Stimulated activated CD8-positive, alpha-beta memory T cell treated with anti-CD3 and anti-CD28 coated beads, Interleukin-12 subunit alpha, Interleukin-12 subunit beta, amount 100 ng/mL, for 1 hour (primary cell): ENCODE measurements around the gene ATG4B.

Source experiments
- DNase-seq: peaks from one replicate; pipeline ENCODE4 v3.0.0-alpha.2; 2020; ENCODE audit warnings: low read depth

Gene ATG4B

DNA sequence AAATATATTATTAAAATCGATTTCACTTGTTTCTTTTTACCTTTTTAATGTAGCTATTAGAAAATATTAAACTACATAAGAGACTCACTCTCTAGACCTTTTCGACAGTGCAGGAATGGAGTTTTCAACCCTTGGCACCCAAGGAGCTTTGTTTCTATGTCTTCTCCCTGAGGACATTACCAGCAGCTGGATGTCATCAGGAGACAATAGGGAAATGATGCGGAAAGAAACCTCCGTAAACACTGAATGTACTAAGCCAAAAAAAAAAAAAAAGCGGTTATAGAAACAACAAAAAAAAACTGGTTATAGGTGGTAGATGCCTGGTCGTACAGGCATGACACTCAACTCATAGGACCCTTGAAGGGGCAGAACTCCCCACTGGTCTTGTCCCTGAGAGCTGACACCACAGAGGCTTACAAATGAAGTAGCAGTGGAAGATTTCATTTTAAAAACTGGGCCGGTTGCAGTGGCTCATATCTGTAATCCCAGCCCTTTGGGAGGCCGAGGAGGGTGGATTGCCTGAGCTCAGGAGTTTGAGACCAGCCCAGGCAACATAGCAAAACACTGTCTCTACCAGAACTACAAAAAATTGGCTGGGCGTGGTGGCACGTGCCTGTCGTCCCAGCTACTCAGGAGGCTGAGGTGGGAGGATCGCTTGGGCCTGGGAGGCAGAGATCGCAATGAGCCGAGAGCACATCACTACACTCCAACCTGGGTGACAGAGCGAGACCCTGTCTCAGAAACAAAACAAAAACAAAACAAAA is 24.3 kb upstream of the ATG4B start:
- no peak for DNase-seq

DNA sequence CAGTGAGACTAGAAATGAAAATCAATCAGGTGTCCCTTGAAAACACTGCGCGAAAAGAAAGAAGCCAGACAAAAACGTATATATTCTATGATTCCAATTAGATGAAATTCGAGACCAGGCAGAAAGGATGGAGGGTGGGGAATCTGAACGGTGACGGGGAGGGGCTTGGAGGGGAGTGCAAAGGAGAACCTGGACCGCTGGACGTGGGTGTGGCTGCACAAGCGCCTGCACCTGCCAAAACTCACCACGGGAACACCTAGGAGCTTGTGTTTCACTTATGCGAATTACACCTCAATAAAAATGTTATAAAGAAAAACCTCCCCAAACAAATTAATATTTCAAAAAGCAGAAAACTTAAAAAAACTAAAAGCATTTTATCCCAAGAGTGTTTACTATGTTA is 22.5 kb upstream of the ATG4B start:
- no peak for DNase-seq

DNA sequence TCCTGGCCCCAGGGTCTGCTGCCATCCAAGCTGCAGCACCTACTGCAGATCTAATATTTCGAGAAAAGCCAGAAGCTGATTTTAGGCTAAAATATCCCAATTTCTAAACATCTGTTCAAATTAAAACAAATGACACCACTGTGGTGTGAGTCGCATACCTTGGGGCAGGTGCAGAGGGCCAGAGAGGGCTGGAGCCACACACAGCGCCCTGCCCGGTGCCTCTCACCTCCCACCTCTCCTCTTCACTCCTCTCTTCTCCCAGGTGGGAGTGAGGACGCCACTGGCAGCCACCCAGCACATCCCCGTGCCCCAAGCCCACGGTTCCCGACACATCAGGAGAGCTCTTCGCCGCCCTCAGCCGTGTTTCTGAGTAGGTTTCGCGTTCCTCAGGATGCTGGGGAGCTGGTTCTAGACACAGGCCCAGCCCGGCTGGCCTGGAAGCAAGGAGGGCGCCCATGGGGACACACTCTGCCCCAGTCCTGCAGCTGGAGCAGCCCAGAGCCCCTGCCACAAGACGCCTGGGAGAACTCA is 21.9 kb upstream of the ATG4B start:
- DNase-seq = no peak

DNA sequence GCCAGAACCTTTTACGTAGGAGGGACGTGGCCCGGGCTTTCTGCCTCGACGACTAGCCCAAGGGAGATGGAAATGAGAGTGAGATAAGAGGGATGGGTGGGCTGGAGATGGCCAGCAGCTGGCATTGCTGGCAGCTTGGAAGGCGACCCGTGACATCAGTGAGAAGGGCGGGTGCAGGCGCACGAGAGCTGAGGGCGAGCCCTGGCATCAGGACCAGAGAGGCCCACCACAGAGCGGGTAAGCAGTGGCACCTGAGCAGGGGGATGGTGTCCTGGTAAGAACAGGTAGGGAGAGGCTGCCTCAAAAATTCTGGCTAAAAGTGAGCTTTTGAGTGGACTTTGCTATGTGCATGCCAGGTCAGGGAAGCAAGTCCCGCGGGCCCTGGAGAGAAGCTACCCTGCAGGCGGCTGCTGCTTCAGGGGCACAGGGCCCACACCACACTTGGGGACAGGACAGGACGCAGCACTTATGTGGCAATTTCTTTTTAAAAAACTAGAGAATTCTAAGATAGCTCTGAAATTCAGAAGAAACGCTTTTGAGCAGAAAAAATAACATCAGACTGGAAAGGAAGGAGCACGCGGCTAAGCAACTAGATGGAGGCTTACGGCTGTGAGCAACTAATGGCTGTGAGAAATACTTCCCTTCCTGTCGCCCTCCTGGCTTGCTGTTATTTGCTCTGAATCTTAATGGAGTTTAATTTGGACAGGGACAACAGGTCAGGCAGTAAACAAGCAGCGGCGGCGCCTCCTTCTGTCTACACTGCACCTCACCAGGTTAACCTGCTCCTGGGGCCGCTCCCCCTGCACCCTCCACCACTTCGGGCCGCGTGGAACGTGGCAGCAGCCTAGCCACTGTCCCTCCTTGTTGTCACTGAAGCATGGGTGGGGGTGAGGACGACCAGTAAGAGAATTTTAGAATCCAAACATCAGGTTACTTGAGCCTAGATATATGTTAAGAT is 21.0 kb upstream of the ATG4B start:
- DNase-seq = no peak

DNA sequence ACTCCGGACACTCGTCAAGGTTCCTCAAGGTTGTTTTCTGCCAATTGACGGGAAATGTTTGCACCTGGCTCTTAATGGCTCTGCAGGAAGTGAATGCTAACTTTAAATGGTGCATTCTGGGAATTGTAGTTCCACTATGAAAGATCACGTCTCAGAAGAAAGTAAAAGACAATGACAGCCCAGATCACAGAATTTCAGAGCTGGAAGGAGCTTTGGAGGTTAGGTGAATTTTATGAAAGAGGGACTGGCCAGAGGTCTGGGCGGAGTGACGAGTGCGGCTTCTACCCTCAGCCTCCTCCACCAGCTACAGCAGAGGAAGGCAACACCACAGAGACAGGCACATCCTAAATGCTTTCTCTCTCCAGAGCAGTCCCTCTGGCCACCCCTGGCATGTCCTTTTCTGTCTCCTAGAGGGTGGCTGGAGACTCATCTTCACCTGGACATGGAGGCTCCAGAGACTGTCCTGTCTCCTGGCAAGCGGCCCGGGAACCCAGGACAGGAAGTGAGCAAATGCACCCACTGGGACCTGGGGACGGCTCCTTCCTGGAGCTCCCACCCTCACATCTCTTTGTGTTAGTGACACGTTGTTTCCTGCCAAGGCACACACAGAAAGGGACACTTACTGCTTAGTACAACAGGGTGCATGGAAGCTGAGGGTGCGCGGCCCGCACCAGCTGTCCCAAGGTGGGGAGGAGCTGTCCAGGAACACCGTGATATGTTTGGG is 19.9 kb upstream of the ATG4B start:
- no peak for DNase-seq

DNA sequence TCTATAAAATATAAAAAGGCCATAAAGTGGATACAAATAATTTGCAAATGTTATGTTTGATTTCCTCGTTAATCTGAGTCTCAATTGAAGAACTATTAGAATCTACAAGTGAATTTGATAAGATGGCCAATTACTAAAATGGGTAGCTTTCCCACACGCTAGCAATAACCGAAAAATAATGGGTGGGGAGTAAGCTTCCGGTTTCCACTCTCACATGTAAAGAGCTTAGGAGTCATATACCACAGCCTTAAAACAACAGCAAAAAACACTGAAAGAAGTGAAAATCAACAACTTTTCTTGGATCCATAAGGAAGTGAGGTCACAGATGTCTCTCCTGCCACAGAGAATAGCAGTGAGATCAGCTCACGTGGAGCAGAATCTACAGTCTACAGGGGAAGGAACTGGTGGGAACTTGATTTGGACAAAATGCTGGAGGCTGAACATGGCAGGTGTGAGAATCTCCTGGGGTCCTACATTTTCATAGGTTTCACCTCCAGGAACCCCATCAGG is 19.1 kb upstream of the ATG4B start:
- DNase-seq = no peak

DNA sequence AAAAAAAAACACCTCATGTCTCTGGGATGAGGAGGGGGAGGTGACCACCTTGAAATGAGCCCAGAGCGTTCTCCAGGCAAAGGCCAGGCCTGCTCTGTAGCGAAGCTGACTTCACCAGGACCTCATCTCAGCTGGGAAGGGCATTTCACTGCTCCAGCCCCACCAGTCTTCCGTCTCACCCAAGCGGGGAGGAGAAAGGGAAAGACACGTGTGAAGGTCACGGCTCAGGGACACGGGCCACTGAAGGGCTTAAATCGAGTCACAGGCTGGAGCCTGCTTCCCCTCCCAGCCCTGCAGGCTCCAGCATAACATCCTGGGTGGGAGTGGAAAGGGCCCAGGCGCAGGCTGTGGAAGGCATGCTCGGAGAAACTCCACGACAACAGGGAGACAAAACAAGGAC is 18.7 kb upstream of the ATG4B start:
- DNase-seq = no peak

DNA sequence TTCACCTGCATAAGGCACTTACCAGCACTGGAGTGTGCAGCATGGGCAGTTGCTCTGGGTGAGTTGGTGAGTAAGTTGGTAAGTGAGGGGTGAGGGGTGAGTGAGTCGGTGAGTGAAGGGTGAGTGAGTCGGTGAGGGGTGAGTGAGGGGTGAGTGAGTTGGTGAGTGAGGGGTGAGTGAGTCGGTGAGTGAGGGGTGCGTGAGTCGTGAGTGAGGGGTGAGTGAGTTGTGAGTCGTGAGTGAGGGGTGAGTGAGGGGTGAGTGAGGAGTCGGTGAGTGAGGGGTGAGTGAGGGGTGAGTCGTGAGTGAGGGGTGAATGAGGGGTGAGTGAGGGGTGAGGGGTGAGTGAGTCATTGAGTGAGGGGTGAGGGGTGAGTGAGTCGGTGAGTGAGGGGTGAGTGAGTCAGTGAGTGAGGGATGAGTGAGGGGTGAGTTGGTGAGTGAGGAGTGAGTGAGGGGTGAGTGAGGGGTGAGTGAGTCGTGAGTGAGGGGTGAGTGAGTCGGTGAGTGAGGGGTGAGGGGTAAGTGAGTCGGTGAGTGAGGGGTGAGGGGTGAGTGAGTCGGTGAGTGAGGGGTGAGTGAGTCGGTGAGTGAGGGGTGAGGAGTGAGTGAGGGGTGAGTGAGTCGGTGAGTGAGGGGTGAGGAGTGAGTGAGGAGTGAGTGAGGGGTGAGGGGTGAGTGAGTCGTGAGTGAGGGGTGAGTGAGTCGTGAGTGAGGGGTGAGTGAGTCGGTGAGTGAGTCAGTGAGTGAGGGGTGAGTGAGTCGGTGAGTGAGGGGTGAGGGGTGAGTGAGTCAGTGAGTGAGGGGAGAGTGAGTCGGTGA is 17.7 kb upstream of the ATG4B start:
- DNase-seq = no peak

DNA sequence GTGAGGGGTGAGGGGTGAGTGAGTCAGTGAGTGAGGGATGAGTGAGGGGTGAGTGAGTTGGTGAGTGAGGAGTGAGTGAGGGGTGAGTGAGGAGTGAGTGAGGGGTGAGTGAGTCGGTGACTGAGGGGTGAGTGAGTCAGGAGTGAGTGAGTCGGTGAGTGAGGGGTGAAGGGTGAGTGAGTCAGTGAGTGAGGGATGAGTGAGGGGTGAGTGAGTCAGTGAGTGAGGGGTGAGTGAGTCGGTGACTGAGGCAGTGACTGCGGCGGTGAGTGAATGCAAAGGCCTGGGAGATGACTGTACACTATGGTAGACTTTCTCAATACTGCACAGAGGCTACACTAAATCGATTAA is 17.1 kb upstream of the ATG4B start:
- DNase-seq = no peak

DNA sequence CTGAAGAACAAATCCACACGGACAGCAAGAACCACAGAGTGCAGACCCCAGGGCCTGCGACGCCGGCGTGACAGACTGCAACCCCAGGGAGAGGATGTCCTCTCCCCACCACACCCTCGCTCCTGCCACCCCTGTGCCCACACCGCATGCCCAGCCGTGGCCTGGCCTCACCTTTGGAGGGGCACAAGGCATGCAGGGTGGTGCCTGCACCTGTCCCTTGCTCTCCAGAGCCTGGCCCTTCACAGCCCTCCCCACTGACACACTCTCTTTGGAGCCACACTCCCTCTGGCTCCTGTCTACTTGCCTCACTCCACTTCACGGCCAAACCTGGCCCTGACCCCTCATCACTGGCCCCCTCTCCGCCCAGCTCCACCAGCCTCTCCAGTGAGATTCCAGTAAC is 9.8 kb upstream of the ATG4B start:
- no peak for DNase-seq

DNA sequence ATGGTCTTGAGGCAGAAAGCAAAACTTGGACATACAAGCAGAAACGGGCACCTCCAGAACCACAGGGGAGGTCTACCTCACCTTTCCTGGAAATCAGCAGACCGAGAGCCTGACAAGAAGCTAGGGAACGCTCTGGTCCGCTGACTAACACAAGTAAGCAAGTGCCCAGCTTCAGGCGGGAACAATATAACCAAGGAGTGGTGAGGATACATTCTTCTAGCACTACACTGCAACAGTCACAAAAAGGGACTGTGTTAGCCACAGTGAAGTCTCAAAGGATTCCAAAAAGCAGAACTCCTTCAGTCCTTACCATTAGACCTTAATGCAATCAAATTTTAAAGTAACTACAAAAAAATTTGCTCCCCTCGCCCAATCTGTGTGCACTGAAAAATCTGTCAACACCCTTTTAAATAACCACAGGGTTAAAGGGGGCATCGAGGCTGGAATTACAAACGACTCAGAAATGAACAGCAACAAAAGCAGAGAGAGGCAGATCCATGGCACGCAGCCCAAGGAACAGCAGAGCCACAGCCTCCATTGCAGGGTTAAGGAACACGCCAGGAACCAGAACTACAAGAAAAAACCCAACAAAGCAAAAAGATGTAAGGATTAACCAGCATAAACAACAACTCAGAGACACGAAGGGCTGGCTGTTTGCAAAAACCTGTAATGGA is 7.6 kb upstream of the ATG4B start:
- DNase-seq = no peak

DNA sequence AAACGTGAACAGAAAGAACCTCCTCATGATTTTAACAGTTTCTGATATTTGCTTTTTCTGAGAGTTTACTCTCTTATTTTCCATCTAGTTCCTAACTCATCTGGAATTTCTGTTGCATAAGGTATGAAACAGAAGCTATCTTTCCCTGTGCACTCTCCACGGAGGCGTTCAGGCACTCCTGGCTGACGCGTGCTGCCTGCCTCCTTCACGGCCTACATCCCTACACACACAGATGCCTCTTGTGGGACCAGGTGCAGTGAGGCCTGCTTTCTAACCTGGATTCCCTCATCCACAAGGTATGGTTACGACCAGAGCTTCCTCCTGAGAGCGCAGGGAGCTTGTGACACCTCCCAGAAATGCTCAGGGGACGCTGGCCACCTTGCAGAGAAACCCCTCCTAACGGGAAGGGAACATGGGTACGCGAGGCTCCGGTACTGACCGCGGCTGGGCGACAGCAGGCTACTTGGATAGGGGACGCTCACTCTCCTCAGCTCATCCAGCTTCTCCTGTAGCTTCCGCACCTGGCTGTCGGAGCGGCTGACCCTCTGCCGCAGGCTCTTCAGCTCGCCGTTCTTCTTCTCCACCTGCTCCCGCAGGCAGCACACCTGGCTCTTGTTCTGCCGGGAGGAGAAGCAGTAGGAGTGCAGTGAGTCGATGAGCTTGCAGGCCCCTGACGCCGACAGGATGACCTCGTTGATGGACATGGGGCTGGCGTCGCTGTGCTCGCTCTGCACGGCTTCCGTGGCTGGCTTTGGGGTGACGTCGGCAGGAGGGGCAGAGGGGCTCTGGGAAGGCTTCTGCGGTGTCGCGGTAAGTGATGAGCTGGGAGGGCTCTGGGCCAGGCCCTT is 4.8 kb upstream of the ATG4B start:
- no peak for DNase-seq

DNA sequence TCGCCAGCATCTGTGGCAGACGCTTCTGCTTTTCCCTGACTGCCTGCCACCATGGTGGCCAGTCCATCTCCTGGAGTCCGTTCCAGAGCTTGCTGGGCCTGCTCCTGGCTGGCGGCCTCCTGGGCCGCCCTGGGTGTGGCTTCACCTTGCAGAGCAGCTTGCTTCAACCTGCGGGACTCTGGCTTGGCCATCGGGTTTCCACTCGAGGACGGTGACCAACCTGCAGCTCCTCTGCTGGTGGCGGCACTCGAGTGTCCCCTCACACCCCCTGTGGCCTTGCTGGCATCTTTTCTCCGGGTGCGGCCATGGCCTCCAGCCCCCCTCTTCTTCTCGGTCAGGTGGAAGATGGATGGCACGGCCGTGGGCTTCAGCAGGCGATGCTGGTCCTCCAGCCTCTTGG is 3.9 kb upstream of the ATG4B start:
- no peak for DNase-seq

DNA sequence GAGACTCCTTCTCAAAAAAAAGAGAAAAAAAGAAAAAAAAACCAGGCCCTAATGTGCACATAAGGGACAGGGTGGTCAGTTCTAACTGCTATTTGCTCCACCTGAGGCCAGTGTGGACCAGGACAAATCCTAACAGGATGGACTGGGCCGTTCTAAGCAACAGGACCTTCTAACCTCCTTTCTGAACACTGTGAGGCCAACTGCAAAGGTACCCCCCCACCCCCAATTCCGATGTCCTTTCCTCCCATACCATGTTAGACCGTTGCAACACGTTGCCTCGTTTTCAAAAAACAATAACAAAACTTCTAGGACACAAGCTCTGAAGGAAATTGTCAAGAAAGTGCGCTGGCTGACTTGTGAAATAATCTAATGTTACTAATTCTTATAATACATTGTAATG is 1.7 kb upstream of the ATG4B start:
- DNase-seq = no peak

DNA sequence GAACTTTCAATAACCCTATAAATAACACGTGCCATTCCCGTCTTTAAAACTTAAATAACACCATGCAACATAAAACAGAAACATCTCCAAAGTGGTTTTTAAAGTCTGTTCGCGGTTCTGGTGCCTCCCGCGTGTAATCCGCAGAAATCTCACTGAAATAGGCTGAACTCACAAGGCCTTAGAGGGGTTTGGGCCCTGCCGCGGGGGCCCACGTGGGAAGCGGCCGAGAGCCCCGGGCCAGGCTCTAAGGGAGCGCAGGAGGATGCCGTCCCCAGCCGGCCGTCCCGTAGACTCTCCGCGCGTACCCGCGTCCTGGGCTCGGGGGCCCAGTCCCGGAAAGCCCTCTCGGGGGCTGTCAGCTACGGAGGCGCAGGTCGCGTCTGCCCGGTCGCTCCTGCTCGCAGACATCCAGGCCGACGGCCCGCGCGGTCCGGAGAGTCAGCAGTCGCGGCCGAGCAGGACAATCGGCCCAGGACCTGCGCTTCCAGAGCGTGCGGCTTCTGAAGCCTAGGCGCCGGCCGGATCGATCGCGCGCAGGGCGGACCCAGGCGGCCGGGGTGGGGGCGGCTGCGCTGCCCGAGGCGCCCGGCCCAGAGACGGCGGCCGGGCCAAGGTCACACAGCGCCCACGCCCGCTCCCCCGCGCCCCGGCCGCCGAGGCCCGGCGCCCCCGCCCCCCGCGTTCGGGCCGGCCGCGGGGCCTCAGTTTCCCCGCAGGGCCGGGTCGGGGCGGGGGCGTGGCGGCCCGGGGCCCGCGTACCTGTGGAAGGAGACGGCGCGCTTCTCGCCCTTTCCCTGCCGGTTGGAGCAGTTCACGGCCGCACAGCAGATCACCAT is 1.1 kb upstream of the ATG4B start:
- no peak for DNase-seq

DNA sequence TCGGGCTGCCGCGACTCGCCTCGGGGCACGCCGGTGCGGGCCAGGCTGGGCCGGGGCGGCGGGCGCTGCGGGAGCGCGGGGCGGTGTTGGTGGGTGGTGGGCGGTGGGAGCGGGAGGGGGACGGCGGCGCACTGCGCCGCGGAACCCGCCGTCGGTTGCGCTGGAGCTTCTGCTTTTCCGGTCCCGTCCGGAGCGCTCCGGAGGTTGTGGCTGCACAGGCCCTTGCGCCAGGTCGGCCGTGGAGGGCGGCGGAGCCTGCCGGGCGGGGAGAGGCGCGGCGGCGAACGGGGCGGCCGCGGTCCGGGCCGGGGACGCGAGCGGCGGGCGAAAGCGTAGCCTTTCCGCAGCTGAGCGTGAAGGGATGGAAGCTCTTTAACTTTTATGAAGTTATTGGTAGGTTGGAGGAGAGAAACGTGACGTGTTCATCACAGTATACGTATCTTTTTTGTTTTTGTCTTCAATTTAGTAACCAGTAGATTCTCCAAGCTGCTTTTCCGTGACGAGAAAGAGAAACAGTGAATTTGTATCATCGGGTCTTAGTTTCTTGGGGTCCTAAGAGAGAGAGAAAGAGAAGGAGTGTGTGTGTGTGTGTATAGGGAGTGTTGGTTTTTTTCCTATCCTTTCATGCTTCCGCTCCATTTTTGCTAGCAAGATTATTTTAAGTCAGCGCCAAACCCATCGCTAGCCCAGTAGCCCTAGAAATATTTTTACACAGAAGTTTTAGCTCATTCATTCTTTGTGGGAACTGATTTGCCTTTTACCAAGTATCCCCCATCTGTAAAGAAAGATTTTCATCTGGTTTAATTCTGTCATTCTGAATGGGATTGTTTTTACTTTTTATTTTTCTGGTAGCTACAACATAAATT is 535 bp downstream of the ATG4B start:
- no peak for DNase-seq

DNA sequence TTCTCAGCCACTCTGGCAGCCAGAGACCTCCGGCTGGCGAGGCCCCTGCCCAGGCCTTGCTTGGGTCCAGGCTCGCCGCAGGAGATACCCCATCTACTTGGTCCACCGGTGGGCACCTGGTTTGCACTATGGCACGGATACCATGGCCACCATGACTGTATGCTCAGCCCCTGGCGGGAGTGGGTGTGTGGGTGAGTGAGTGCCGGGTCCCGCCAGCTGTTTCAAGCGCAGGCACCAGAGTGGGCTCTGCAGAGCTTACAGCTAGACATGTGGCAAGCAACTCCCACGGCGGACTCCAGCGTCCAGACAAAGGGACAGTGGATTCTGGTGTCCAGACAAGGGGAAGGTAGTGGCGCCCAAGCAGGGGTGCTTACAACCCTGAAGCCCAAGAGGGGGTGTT is 1.4 kb downstream of the ATG4B start:
- no peak for DNase-seq

DNA sequence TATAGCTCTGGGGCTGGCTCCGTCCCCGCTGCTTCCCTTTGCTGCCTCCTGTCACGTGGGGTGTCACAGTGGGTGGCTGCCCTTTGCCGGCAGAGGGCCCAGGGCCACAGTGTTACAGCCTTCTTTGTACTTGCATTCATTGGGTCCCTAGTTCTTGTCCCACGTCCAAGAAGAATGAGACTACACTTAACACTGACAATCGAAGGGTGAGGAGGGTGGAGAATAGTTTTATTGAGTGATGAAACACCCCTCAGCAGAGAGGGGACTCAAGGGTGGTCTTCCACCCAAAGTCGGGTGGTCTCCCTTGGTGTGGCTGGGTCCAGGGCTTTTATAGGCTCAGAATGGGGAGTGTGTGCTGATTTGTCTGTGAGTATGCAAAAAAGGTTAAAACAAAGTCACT is 1.9 kb downstream of the ATG4B start:
- DNase-seq = no peak
